Mesenchymal stem cell (in vitro differentiated cells and primary cell): ENCODE data around the gene ADCYAP1R1.
A peak's percentile ranks its signal among the peaks of the same experiment; 100 is the strongest.

Source experiments
- DNase-seq: peaks from one replicate; pipeline ENCODE4 v3.0.0-alpha.2; 2013
- H2AFZ ChIP-seq: one replicate; pipeline ENCODE4 v1.6.1; 2013; ENCODE audit warnings: low read depth, mild to moderate bottlenecking, control low read depth, inconsistent platforms, low read length, moderate library complexity
- H2AK5ac ChIP-seq: 2 replicates; pipeline ENCODE4 v1.6.1; 2013; ENCODE audit warnings: low read length, moderate library complexity, mild to moderate bottlenecking, inconsistent platforms; ENCODE audit not compliant: severe bottlenecking
- H2BK120ac ChIP-seq: one replicate; pipeline ENCODE4 v1.6.1; 2013; ENCODE audit warnings: low read depth, mild to moderate bottlenecking, inconsistent platforms, low read length, moderate library complexity
- H2BK12ac ChIP-seq, 2 experiments: one replicate each; pipeline ENCODE4 v1.6.1; 2013; ENCODE audit warnings: inconsistent platforms in 2 of 2, low read length in 2 of 2, mild to moderate bottlenecking in 2 of 2, moderate library complexity in 2 of 2, control low read depth in 1 of 2
- H2BK15ac ChIP-seq: one replicate; pipeline ENCODE4 v1.6.1; 2013; ENCODE audit warnings: mild to moderate bottlenecking, low read depth, inconsistent platforms; ENCODE audit not compliant: poor library complexity, severe bottlenecking
- H2BK5ac ChIP-seq: 2 replicates; pipeline ENCODE4 v1.6.1; 2013; ENCODE audit warnings: low read depth, mild to moderate bottlenecking, low read length, control low read depth, inconsistent platforms; ENCODE audit not compliant: poor library complexity, severe bottlenecking
- H3K14ac ChIP-seq, 2 experiments: one replicate each; pipeline ENCODE4 v1.6.1; 2013; ENCODE audit warnings: inconsistent platforms in 2 of 2, low read length in 2 of 2, control low read depth in 1 of 2, mild to moderate bottlenecking in 1 of 2, moderate library complexity in 1 of 2
- H3K18ac ChIP-seq, 2 experiments: one replicate each; pipeline ENCODE4 v1.6.1; 2013; ENCODE audit warnings: inconsistent platforms in 2 of 2, low read length in 2 of 2, control low read depth in 1 of 2, low read depth in 1 of 2, mild to moderate bottlenecking in 1 of 2
- H3K23ac ChIP-seq, 2 experiments: one replicate each; pipeline ENCODE4 v1.6.1; 2013; ENCODE audit warnings: inconsistent platforms in 2 of 2, low read length in 2 of 2, mild to moderate bottlenecking in 2 of 2, moderate library complexity in 2 of 2, control low read depth in 1 of 2
- H3K27ac ChIP-seq: 2 replicates; pipeline ENCODE4 v1.5.1; 2013; ENCODE audit warnings: mild to moderate bottlenecking, moderate library complexity, low read length, control low read depth, inconsistent platforms; ENCODE audit not compliant: poor library complexity, severe bottlenecking
- H3K27me3 ChIP-seq, 2 experiments: 2 replicates each; pipeline versions ENCODE4 v1.6.1 to v1.7.0; 2013; ENCODE audit warnings: low read length in 2 of 2, mild to moderate bottlenecking in 2 of 2, moderate library complexity in 2 of 2, control low read depth in 1 of 2, inconsistent platforms in 1 of 2; ENCODE audit not compliant: control insufficient read depth in 1 of 2, insufficient read depth in 1 of 2
- H3K36me3 ChIP-seq, 2 experiments: 2 replicates each; pipeline versions ENCODE4 v1.6.1 to v1.7.0; 2013; ENCODE audit warnings: low read length in 2 of 2, control low read depth in 1 of 2, inconsistent platforms in 1 of 2, low read depth in 1 of 2, mild to moderate bottlenecking in 1 of 2; ENCODE audit not compliant: insufficient read depth in 2 of 2, control insufficient read depth in 1 of 2
- H3K4ac ChIP-seq, 2 experiments: one replicate each; pipeline ENCODE4 v1.6.1; 2013; ENCODE audit warnings: inconsistent platforms in 2 of 2, low read length in 2 of 2, mild to moderate bottlenecking in 2 of 2, moderate library complexity in 2 of 2, control low read depth in 1 of 2, low read depth in 1 of 2
- H3K4me1 ChIP-seq: 2 replicates; pipeline ENCODE4 v1.6.1; 2013; ENCODE audit warnings: low read depth, low read length, control low read depth; ENCODE audit not compliant: control insufficient read depth, insufficient read depth
- H3K4me2 ChIP-seq: 2 replicates; pipeline ENCODE4 v1.6.1; 2013; ENCODE audit warnings: low read length, mild to moderate bottlenecking, inconsistent platforms; ENCODE audit not compliant: poor library complexity, severe bottlenecking
- H3K4me3 ChIP-seq, 2 experiments: 2 replicates each; pipeline versions ENCODE4 v1.5.1 to v1.7.0; 2013; ENCODE audit warnings: low read length in 2 of 2, mild to moderate bottlenecking in 2 of 2, control low read depth in 1 of 2, low read depth in 1 of 2; ENCODE audit not compliant: insufficient read depth in 1 of 2
- H3K79me1 ChIP-seq: replicated peaks from 2 replicates; pipeline ENCODE4 v1.6.1; 2013; ENCODE audit warnings: mild to moderate bottlenecking, control low read depth, low read length, inconsistent platforms; ENCODE audit not compliant: poor library complexity, severe bottlenecking
- H3K9ac ChIP-seq: 2 replicates; pipeline ENCODE4 v1.7.0; 2013; ENCODE audit warnings: mild to moderate bottlenecking, low read length, moderate library complexity
- H3K9me3 ChIP-seq: 2 replicates; pipeline ENCODE4 v1.7.0; 2013; ENCODE audit warnings: mild to moderate bottlenecking, low read length; ENCODE audit not compliant: control insufficient read depth
- H4K8ac ChIP-seq: one replicate; pipeline ENCODE4 v1.6.1; 2013; ENCODE audit warnings: inconsistent platforms, mild to moderate bottlenecking, low read length, moderate library complexity
- H4K91ac ChIP-seq: one replicate; pipeline ENCODE4 v1.6.1; 2013; ENCODE audit warnings: mild to moderate bottlenecking, low read length, inconsistent platforms
- WGBS: methylation state at CpG from one replicate; pipeline ENCODE4 v1.1.7; 2013; ENCODE audit warnings: mixed read lengths; 5-methylcytosine and 5-hydroxymethylcytosine counted together

ADCYAP1R1 gene

GRCh38 chr7:31133497-31133896 is 81.4 kb downstream of the ADCYAP1R1 start:
- H2BK120ac ChIP-seq = no peak overlapping the region
- H2BK5ac ChIP-seq = no peak overlapping the region
- H3K23ac ChIP-seq = no peak overlapping the region
- H4K8ac ChIP-seq = no peak overlapping the region
- no peaks in the 10 kb centered on the region for H3K79me1 ChIP-seq
- no peak overlapping the region for H3K4me3 ChIP-seq
- no peaks in the 10 kb centered on the region for H3K36me3 ChIP-seq
- no peak overlapping the region for H3K4me2 ChIP-seq
- H2AFZ ChIP-seq = no peak overlapping the region
- no peaks in the 10 kb centered on the region for H3K9me3 ChIP-seq
- H2BK15ac ChIP-seq = no peak overlapping the region
- no peak overlapping the region for H4K91ac ChIP-seq
- no peak overlapping the region for H3K18ac ChIP-seq
- H3K14ac ChIP-seq = no peak overlapping the region
- no peak overlapping the region for H3K27ac ChIP-seq
- H3K27me3 ChIP-seq = peaks cover 0 to 2% of the 10 kb centered on the region in 2 experiments
- H3K4ac ChIP-seq = no peak overlapping the region
- DNase-seq = no peak
- peaks cover 4% of the 10 kb centered on the region for H3K4me1 ChIP-seq
- H2AK5ac ChIP-seq = no peak overlapping the region
- WGBS = 94% methylated on average over 3 of the region's 3 CpGs
- H2BK12ac ChIP-seq = no peak overlapping the region
- no peak overlapping the region for H3K9ac ChIP-seq

DNA sequence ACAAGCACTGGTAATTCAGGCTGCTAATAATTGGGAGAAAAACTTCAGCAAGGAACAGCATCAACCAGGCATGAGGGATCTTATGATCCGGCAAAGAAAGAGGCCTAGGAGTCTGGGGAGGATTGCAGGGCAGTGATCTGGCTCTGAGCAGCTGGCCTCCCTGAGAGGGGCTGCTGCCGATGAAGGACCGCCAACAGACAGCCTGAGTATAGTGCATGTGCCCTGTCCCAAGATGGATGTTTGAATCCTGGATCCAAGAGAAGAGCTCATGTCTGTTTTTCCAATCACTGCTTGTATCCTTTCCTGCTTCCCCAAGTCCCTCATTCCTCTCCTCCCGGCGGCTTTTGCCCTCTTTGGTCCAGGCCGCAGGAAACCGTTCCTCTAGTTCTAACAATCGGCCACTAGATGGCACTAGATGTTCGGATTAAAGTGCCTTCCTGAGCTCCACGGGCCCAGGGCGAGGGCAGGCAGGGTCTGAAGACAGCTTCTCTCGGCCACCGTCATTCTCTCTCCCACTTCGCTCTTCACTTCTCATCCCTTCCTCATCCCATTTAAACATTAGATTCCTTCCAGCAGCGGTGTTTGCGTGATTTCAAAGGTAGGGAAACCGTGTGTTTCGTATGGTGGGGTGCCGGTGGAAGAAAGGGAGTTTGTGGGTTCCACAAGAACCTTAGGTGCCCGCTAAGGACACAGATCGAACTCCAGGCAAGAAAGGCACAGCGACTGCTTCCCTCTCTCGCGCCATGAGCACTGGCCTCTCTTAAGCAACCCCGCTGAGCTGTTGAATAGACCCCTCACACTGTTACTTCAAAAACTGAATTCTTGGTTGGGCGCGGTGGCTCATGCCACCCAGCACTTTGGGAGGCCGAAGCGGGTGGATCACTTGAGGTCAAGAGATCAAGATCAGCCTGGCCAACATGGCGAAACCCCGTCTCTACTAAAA is 82.4 kb downstream of the ADCYAP1R1 start:
- Histone ChIP-seq H3K4me2 (peak overlapping the region; percentile 1), H3K18ac (no peak overlapping the region), H3K4me3 (no peak overlapping the region), H3K27me3 (no peaks in the 10 kb centered on the region), H4K91ac (no peak overlapping the region), H2BK15ac (no peak overlapping the region), H4K8ac (peak overlapping the region; percentile 50), H2AFZ (no peak overlapping the region), H2BK120ac (no peak overlapping the region), H3K79me1 (no peaks in the 10 kb centered on the region), H3K36me3 (no peaks in the 10 kb centered on the region), H3K9ac (peak overlapping the region; percentile 28), H3K4ac (no peak overlapping the region), H3K9me3 (no peaks in the 10 kb centered on the region), H3K23ac (no peak overlapping the region), H3K27ac (no peak overlapping the region), H3K4me1 (peaks cover 4% of the 10 kb centered on the region), H2BK12ac (no peak overlapping the region), H3K14ac (no peak overlapping the region), H2AK5ac (no peak overlapping the region), H2BK5ac (no peak overlapping the region)
- 57% methylated on average over 28 of the region's 31 CpGs for WGBS
- DNase-seq = peak; percentile 68

- WGBS = 94% methylated on average over 7 of the region's 7 CpGs
- Histone ChIP-seq H3K36me3 (no peaks in the 10 kb centered on the region), H3K4me2 (no peak overlapping the region), H2BK120ac (no peak overlapping the region), H3K4me1 (peaks cover 4% of the 10 kb centered on the region), H3K9me3 (no peaks in the 10 kb centered on the region), H3K18ac (no peak overlapping the region), H2BK5ac (no peak overlapping the region), H4K91ac (no peak overlapping the region), H3K4ac (no peak overlapping the region), H3K79me1 (no peaks in the 10 kb centered on the region), H3K23ac (no peak overlapping the region), H2AFZ (no peak overlapping the region), H2AK5ac (no peak overlapping the region), H4K8ac (no peak overlapping the region), H2BK12ac (no peak overlapping the region), H3K27me3 (peaks cover 0 to 9% of the 10 kb centered on the region in 2 experiments), H3K14ac (no peak overlapping the region), H3K4me3 (no peak overlapping the region), H3K9ac (no peak overlapping the region), H2BK15ac (no peak overlapping the region), H3K27ac (no peak overlapping the region)
- DNase-seq = no peak
Observed at GRCh38 chr7:31137234-31137633, 85.1 kb downstream of the ADCYAP1R1 start.

GRCh38 chr7:31145339-31145738 is 93.2 kb downstream of the ADCYAP1R1 start:
- Histone ChIP-seq H4K8ac (no peak overlapping the region), H2BK15ac (no peak overlapping the region)
- no peak for DNase-seq

More at GRCh38 chr7:31145339-31145738, 93.2 kb downstream of the ADCYAP1R1 start:
- Histone ChIP-seq H3K9ac (no peak overlapping the region), H3K4me2 (no peak overlapping the region), H3K27ac (no peak overlapping the region), H3K36me3 (no peaks in the 10 kb centered on the region), H3K14ac (no peak overlapping the region), H3K18ac (no peak overlapping the region), H2BK12ac (no peak overlapping the region), H3K27me3 (peaks cover 0 to 18% of the 10 kb centered on the region in 2 experiments), H4K91ac (no peak overlapping the region), H3K4me3 (no peak overlapping the region), H3K79me1 (no peaks in the 10 kb centered on the region), H3K9me3 (no peaks in the 10 kb centered on the region), H2BK120ac (no peak overlapping the region), H2AK5ac (no peak overlapping the region), H3K4me1 (no peaks in the 10 kb centered on the region), H3K23ac (no peak overlapping the region), H2AFZ (no peak overlapping the region), H2BK5ac (no peak overlapping the region), H3K4ac (no peak overlapping the region)
